Activated CD8-positive, alpha-beta memory T cell treated with anti-CD3 and anti-CD28 coated beads, Interleukin-2, amount 50 U/mL, for 4 hours (primary cell): ENCODE measurements around the gene TMEM244.
"Not testable (repeated sequence)": the region's sequence is repeated elsewhere in the genome, so short reads cannot be mapped to it uniquely, and the experiment has no call there.

ENCODE experiments used
- DNase-seq: peaks from one replicate; pipeline ENCODE4 v3.0.0-alpha.2; 2020

Gene TMEM244

DNA sequence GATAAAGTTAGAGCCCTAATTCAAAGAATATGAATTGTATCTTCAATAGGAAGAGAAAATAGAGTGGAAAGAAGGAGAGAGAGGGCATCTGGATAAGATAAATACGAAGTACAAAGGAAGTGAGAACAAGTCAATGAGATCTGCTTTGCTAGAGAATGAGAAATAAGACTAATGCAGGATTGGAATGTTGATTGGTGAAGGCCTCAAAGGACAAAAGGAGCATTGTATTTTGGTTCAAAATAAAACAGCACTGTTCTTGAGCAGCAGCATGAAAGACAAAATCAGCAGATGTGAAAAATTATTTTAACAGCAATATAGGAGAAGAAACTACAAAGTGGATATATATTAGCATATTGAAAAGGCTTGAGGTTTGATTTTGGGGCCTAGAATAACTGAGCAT, 5.1 kb upstream of the TMEM244 start:
- no peak for DNase-seq

GRCh38 chr6:129865013-129865412, 3.9 kb upstream of the TMEM244 start:
- no peak for DNase-seq

GRCh38 chr6:129863664-129864063, 2.5 kb upstream of the TMEM244 start:
- DNase-seq = no peak

DNA sequence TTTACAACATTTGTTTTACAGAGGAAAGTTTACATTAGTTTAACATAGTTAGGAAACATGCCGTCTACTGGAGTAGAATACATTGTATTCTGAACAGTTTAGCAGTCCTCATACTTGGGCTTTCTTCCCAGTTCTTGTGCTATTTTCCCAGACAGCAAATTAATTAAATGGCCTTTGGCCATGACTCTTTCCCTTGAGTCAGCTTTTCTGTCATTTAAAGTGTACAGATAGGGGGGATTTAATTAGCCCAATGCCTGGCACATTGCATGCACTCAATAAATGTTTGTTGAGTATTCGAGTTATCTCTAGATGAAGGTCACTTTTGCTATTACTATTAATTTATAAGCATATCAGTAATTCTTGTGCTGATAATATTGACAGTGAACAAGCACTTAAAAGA, 1.6 kb downstream of the TMEM244 start:
- DNase-seq = no peak

GRCh38 chr6:129857838-129858237, 3.3 kb downstream of the TMEM244 start:
- DNase-seq = no peak

GRCh38 chr6:129853996-129854711, 7.0 kb downstream of the TMEM244 start:
- DNase-seq = no peak

DNA sequence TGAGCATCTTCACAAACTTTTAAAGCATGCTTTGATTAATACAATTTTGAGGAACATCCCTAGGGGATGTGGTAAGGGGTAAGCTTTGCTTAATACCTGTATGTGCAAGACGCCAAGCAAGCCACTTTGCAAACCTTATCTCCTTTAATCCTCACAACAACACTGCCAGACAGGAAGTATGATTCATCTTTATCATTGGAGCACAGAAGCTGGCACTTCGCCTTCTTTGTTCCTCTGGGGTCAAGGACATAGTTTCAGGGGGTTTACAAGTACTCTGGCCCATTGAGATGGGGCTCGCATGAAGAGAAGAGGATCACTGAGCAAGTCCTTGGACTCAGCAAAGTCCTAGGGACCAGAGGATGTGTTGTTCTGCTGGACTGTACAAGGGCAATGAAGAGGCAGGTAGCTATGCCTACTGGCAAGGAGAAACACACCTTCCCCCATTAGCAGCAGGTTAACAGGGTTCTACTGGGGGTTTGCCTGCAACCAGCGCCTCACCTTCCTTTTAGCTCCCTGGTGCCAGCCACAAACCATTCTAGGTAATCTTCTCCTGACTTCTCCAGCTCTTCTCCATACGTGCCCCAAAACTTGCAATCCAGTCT, 8.8 kb downstream of the TMEM244 start:
- DNase-seq = no peak

DNA sequence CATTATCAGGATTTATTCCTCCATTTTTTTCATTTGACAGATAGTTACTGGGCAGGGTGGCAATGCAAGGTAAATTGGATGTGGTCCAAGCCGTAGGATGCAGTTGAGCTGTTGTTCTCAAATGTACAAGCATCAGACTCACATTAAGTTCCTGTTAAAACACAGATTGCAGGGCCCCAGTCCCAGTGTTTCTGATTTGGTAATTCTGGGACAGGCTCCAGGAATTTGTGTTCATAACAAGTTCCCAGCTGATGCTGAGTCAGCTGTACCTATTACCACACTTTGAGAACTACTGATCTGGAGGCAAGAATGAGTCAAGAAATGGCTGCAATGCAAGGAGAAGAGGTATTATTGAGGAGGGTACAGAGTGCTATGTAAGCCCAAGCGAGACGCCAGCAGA, 11.7 kb downstream of the TMEM244 start:
- no peak for DNase-seq

DNA sequence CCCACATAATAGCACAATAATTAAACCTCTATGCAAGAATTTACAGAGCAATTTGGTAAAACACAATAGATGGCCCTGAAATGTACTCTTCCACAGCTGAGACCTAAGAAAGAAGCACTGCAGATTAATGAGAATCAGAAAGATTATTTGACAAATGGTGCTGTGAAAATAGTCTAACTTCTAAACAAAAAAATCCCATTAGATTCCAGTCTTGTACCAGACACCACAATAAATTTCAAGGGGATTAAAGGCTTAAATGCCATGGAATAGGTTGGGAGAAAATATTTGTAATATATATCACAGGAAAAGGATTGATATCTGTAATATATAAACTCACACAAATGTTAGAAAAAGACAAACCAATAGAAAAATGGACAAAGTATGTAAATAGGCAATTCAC, 14.4 kb downstream of the TMEM244 start:
- no peak for DNase-seq

DNA sequence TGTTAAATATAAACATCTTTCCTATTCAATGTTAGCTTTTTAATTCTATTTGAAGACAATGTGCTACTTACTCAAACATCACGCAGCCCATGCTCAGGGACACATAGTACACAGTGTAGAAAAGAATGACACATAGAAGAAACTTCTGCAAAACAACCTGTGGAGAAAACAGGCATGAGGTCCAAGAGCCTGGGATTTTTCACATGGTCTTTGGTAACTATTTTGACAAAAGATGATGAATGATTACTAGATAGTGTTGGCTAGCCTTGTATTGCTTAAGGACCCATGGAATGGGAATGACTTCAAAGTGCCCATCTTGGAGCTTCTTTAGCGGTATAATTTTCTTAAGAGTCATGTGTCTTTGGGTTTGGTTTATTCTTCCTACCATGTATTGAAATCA, 15.4 kb downstream of the TMEM244 start:
- no peak for DNase-seq

DNA sequence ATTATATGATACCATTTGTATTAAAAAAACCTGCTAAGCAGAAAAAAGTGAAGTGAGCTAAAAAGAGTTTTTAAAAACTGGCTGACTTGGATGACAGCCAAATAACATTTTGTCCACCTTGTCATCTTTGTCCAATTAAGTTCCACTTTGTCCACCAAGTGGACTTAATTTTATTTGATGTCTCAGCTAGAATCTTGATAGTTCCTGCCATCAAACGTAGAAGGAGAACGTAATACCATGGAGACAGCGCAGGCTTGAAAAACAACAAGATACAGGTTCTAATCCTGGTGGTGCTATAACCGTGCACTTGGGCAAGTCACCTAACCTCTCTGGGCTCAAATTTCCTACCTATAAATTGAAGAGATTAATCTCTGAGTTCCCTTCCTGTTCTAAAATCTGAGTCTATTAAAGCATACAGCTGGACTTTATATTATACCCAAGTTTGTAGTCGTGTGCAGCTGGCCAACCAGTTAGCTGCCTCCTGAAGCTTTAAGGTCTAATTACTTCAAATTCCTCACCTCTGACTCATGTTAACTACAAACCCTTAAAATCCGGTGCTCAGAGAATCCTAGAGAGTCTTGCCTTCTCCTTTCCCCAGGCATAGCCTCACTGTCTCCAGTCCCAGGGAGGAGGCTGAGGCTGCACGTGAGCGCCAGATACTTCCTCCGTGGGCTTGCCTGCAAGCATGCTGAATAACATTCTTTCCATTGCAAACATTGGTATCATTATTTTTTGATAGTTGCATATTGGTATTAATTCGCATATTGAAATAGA, 16.8 kb downstream of the TMEM244 start:
- DNase-seq = no peak

DNA sequence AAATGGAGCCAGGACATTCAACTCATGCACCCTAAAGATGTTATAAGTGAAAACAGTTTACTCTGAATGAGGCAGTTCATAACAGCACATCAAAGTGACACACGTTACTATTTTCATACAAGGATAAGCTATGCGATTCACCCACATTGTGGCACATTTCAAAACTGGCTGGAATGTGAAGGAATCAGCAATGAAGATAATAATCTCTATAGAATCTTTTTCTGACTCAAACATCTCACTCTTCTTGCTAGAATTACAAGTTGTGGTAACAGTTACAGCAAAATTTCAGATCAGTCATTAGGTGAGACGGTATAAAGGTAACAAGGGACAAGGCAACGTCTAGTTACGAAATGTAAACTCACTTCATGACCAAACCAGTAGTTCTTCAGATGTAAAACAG, 17.5 kb downstream of the TMEM244 start:
- no peak for DNase-seq

DNA sequence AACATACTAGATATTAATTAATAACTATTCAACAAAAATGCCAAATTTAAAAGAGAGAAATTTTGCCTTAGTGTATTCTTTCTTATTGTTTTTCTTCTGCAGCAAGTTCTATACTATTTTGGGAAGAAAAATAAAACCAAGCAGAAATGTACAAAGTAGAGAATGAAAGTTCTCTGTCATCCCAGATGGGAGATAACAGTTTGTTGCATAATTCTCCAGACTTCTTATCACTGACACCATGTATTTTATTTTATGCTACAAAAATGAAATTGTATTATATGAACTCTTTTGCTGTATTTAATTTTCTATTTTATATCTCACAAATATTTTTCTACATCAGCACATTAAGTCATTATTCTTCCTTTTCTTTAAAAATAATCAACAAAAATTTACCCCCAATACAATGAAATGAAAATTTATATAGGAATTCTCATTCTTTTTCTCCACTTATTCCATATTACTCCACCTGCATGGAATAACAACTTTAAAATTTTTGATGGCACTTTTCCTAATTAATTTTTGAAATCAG, 18.2 kb downstream of the TMEM244 start:
- DNase-seq = no peak

DNA sequence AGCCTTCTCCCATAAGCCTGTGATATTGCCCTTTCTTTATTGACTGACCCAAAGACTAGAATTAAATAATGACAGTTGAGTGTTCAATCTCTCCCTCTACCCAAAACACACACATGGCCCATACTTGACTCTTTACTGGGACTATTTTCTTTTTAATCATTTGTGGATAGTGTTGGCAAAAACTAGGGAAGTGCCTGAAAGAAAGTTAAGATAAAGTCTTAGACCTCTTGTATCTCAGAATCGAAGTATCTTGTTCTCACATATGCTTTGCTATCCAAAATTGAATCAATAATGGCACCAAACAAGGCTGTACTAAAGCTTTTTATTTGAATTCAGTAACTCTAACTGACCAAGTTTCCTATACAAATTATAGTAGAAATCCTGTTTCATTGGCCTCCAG, 19.0 kb downstream of the TMEM244 start:
- DNase-seq = no peak

- not testable (repeated sequence) for DNase-seq
These were observed 21.6 kb downstream of the TMEM244 start for GRCh38 chr6:129839562-129839961.

- DNase-seq = no peak
These were observed 25.4 kb downstream of the TMEM244 start for GRCh38 chr6:129835691-129836090.

DNA sequence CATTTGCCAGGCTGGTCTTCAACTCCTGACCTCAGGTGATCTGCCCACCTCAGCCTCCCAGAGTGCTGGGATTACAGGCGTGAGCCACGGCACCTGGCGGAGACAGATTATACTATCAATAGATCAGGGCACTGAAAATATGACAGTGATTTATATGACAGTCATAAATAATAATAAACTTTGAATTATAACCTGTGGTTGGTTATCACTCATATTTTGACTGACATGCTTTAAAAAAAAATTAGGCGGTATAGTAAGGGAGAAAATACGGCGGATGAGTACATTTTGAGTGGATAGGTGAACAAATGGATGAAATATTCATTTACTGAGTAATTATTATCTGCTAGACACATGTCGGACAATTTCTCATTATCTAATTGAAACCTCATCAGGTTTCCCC, 28.8 kb downstream of the TMEM244 start:
- DNase-seq = no peak

GRCh38 chr6:129828229-129828628, 32.9 kb downstream of the TMEM244 start:
- no peak for DNase-seq

DNA sequence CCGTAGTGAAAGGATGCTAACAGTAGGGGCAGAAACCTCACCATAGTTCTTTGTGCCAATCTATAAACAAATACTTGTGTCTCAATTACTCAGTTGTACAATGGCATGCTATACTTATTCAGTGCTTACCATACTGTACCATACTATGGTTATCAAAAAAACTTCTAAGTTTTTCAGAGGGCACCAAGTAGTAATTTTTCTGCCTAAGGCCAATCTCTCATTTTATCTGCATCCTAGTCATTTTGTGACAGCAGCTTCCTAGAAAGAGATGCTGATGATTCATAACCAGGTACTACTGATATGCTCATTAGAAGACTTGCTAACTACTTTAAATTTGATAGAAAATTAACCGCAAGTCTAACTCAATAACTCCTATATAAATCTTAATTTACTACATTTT, 42.9 kb downstream of the TMEM244 start:
- DNase-seq = no peak

DNA sequence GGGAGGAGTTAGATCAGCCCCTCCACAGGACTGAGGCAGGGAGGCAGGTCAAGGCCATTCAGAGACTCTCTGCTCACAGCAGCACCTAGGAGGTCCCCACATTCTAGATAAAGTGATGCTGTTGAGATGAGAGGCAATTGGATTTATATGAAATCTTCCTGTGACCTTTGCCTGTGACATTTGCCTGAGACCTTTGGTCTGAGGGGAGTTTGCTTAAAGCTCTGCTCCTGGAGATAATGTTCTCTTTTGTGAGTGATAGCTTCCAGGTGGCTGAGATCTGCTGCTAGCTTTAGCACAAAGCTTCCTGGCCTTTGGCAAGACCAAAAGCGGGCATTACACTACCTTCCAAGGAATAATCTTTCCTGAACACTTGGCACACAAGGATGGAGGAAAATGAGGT, 43.3 kb downstream of the TMEM244 start:
- DNase-seq = no peak

- DNase-seq = no peak
These were observed 43.8 kb downstream of the TMEM244 start for GRCh38 chr6:129817332-129817731.

DNA sequence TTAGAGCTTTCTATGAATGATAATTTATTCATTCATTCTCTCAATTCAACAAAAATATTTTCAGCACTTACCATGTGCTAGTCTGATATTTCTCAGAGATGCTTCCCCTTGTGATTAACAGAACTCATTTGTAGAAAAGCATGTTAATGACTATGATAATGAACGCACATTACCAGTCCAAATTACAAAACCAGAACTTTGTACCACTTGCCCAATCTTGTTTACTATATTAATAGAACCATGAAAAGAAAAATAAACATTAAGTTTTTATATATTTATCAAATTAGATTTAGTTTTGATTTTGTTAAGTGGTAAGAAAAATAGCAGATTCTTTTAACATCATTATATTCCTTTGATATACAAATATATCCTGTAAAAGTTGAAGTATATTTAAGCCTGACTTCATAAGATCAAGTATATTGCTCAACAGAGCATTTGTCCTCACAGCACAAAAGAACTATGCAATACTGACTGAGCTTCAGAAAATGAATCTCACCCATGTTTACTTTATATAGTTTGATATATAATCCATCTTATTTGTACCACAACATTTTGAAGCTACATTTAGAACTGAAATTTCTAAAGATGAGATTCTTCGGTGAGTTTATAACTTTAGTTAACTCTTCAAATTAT, 48.9 kb downstream of the TMEM244 start:
- DNase-seq = no peak

DNA sequence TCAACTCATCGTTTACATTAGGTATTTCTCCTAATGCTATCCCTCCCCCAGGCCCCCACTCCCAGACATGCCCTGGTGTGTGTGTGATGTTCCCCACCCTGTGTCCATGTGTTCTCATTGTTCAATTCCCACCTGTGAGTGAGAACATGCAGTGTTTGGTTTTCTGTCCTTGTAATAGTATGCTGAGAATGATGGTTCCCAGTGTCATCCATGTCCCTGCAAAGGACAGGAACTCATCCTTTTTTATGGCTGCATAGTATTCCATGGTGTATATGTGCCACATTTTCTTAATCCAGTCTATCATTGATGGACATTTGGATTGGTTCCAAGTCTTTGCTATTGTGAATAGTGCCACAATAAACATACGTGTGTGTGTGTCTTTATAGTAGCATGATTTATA, 54.0 kb downstream of the TMEM244 start:
- not testable (repeated sequence) for DNase-seq
